Keratinocyte (primary cell): ENCODE measurements around the gene ST6GALNAC6. TPM values are rescaled to one million over a fixed set of nuclear protein-coding genes. Genes with fewer than 3 reads are reported as not detected.

Experiments used
- DNase-seq: peaks from one replicate; pipeline ENCODE4 v3.0.0-alpha.2; 2011; ENCODE audit warnings: low read depth, missing footprints, low spot score
- FAIRE-seq: peaks from 2 replicates; lab custom pipeline; 2011; peaks lifted over from hg19 to GRCh38; lab: Jason Lieb, UNC
- H2AFZ ChIP-seq: 2 replicates; pipeline ENCODE4 v1.6.0; 2012; ENCODE audit warnings: low read length, control low read depth, inconsistent platforms; ENCODE audit not compliant: control insufficient read depth
- H3K27ac ChIP-seq: 2 replicates; pipeline ENCODE4 v1.5.1; 2011; ENCODE audit warnings: low read length; ENCODE audit not compliant: control insufficient read depth, insufficient read depth
- H3K27me3 ChIP-seq: 3 replicates; pipeline ENCODE4 v1.6.0; 2011; ENCODE audit warnings: low read length; ENCODE audit not compliant: control insufficient read depth, insufficient read depth; ENCODE audit errors: extremely low read depth
- H3K36me3 ChIP-seq, 2 experiments: 2 replicates in 1 of 2; 3 replicates in 1 of 2; pipeline ENCODE4 v1.5.1; 2011; ENCODE audit warnings: low read length in 2 of 2, mild to moderate bottlenecking in 1 of 2; ENCODE audit not compliant: control insufficient read depth in 2 of 2, insufficient read depth in 2 of 2; ENCODE audit errors: extremely low read depth in 1 of 2
- H3K4me1 ChIP-seq: 3 replicates; pipeline ENCODE4 v1.5.1; 2011; ENCODE audit warnings: low read length; ENCODE audit not compliant: control insufficient read depth, insufficient read depth; ENCODE audit errors: extremely low read depth
- H3K4me2 ChIP-seq: 3 replicates; pipeline ENCODE4 v1.6.0; 2011; ENCODE audit warnings: low read depth, low read length; ENCODE audit not compliant: control insufficient read depth, insufficient read depth; ENCODE audit errors: extremely low read depth
- H3K4me3 ChIP-seq, 3 experiments: fragments of 200-600 bp in 1 of 3; sonication (generic) in 1 of 3; 2 replicates in 2 of 3; 3 replicates in 1 of 3; pipeline ENCODE4 v1.5.1; 2011 to 2016; ENCODE audit warnings: low read length in 3 of 3, mild to moderate bottlenecking in 3 of 3, control low read depth in 2 of 3, inconsistent platforms in 1 of 3, low read depth in 1 of 3, mixed read lengths in 1 of 3, mixed run types in 1 of 3, moderate library complexity in 1 of 3; ENCODE audit not compliant: control insufficient read depth in 2 of 3, insufficient read depth in 2 of 3; ENCODE audit errors: extremely low read depth in 1 of 3
- H3K79me2 ChIP-seq: 2 replicates; pipeline ENCODE4 v1.6.0; 2012; ENCODE audit warnings: low read length; ENCODE audit not compliant: control insufficient read depth, insufficient read depth
- H3K9ac ChIP-seq: 3 replicates; pipeline ENCODE4 v1.6.0; 2011; ENCODE audit warnings: low read length; ENCODE audit not compliant: control insufficient read depth, insufficient read depth; ENCODE audit errors: extremely low read depth
- H3K9me1 ChIP-seq: 3 replicates; pipeline ENCODE4 v1.6.0; 2011; ENCODE audit warnings: low read length; ENCODE audit not compliant: control insufficient read depth, insufficient read depth; ENCODE audit errors: extremely low read depth
- H3K9me3 ChIP-seq: 2 replicates; pipeline ENCODE4 v1.5.1; 2012; ENCODE audit warnings: low read depth, low read length; ENCODE audit not compliant: control insufficient read depth
- H4K20me1 ChIP-seq: 3 replicates; pipeline ENCODE4 v1.6.0; 2011; ENCODE audit warnings: low read length; ENCODE audit not compliant: control insufficient read depth, insufficient read depth; ENCODE audit errors: extremely low read depth
- CTCF ChIP-seq, 3 experiments: IDR thresholded peaks in 1 of 3; conservative IDR thresholded peaks in 1 of 3; optimal IDR thresholded peaks in 1 of 3; 2 replicates in 2 of 3; 3 replicates in 1 of 3; pipeline versions ENCODE3 to v1.5.1; 2011; ENCODE audit warnings: low read length in 3 of 3, mild to moderate bottlenecking in 3 of 3, moderate library complexity in 2 of 3, control low read depth in 1 of 3, inconsistent platforms in 1 of 3; ENCODE audit not compliant: insufficient read depth in 2 of 3; ENCODE audit errors: extremely low read depth in 1 of 3
- EZH2 ChIP-seq: IDR thresholded peaks from one replicate; pipeline ENCODE4 v1.6.1; 2012; ENCODE audit warnings: inconsistent platforms, mild to moderate bottlenecking, low read length, moderate library complexity
- dilution Hi-C: fragments of 300-500 bp; cut with MboI; formaldehyde crosslinking; loops from one replicate; pipeline ENCODE4 v1.7.0; 2020; ENCODE audit warnings: low sequenced_read_pairs; ENCODE audit not compliant: extremely low pct_ligation_motif_present
- polyA plus RNA-seq, 5 experiments: library from polyadenylated mRNA; depleted of rRNA in 3 of 5; stranded (reverse) in 3 of 5; stranded (forward) in 1 of 5; unstranded in 1 of 5; fragments of >200 nt; gene quantifications; 1 replicate in 1 of 5; 2 replicates in 3 of 5; 3 replicates in 1 of 5; pipeline versions ENCODE4 v1.2.1 to v1.2.3, GENCODE V29; 2011 to 2012; ENCODE audit warnings: missing spikeins in 2 of 5, low read depth in 1 of 5, low replicate concordance in 1 of 5

ST6GALNAC6 gene
- polyA plus RNA-seq, 1 donor (not counting 4 experiments of a cell fraction or from before 2014, with no cell fraction given): 21.1 TPM

- TF ChIP-seq CTCF (optimal IDR thresholded peaks at IDR 0.05 in 1 of 3, IDR thresholded peaks at IDR 0.05 in 1 of 3, conservative IDR thresholded peaks at IDR 0.05 in 1 of 3; ENCODE audit: extremely low read depth in 1 of 3, insufficient read depth in 2 of 3, low read length in 3 of 3): no peak
- TF ChIP-seq EZH2: no peak
- H3K36me3 ChIP-seq: no peaks in the 10 kb centered on the region
- FAIRE-seq: no peak
- no peaks in the 10 kb centered on the region for H3K9me3 ChIP-seq
- peaks cover 33% of the 10 kb centered on the region for H3K4me1 ChIP-seq
- H3K79me2 ChIP-seq: no peaks in the 10 kb centered on the region
- peak overlapping the region; percentile 77 for H3K4me2 ChIP-seq
- H3K9ac ChIP-seq: no peak overlapping the region
- dilution Hi-C loops: loop anchor here (25.0 kb wide), 1 partner anchor 134 kb away; the partner anchor contains the start of genes NAIF1 and SLC25A25
- H2AFZ ChIP-seq: peak overlapping the region; percentile 35
- H3K27me3 ChIP-seq: no peaks in the 10 kb centered on the region
- H3K9me1 ChIP-seq: no peaks in the 10 kb centered on the region
- no peak overlapping the region for H3K27ac ChIP-seq
- peak overlapping the region in 2 of 3 experiments; percentile 14 to 26 for H3K4me3 ChIP-seq
- no peaks in the 10 kb centered on the region for H4K20me1 ChIP-seq
- DNase-seq: no peak
These were observed 28.7 kb upstream of the ST6GALNAC6 start for GRCh38 chr9:127927988-127928675.

DNA sequence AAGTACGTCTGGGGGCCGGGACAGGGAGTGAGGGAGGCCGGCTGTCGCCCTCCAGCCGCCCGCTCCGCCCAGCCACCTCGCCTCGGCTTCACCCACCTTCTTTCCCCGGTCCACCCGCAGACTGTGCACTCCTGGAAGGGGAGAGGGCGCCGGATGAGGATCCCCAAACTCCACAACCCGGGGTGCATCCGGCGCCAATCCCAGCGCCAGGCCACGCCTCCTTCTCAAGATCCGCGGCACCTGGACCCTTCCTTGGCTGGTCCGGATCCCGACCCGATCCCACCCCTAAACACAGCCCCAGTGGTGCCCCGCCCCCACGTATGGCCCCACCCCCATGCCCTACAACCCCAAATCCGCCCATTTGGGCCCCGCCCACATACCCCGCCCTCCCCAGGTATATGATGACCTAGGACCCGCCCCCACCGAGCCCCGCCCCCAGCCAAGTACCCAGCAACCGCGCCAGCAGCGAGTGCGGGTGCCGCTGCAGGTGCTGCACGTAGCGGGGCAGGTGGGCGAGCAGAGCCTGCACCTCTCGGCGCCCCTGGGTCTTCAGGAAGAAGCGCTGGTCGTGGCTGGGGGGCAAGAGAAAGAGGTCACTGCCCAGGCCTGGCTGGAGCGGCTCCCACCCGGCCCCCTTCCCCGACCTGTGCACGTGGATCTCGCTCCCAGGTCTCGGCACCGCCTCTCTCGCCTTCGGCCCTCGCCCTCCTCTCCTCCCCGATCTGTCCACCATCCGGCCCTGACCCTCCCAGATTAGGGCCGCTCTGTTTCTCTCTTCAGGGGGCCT is 28.0 kb upstream of the ST6GALNAC6 start:
- no peaks in the 10 kb centered on the region for H3K79me2 ChIP-seq
- H3K9me1 ChIP-seq: no peaks in the 10 kb centered on the region
- no peaks in the 10 kb centered on the region for H4K20me1 ChIP-seq
- dilution Hi-C loops: loop anchor here (25.0 kb wide), 1 partner anchor 135 kb away; the partner anchor contains the start of genes NAIF1 and SLC25A25
- peak overlapping the region; percentile 23 for H3K27ac ChIP-seq
- TF ChIP-seq CTCF (optimal IDR thresholded peaks at IDR 0.05 in 1 of 3, IDR thresholded peaks at IDR 0.05 in 1 of 3, conservative IDR thresholded peaks at IDR 0.05 in 1 of 3; ENCODE audit: extremely low read depth in 1 of 3, insufficient read depth in 2 of 3, low read length in 3 of 3) (no peak), EZH2 (no peak)
- H2AFZ ChIP-seq: peak overlapping the region; percentile 35
- peak overlapping the region; percentile 64 for H3K9ac ChIP-seq
- no peaks in the 10 kb centered on the region for H3K27me3 ChIP-seq
- DNase-seq (peak; percentile 52), FAIRE-seq (no peak)
- no peaks in the 10 kb centered on the region for H3K9me3 ChIP-seq
- H3K4me1 ChIP-seq: peaks cover 33% of the 10 kb centered on the region
- peak overlapping the region; percentile 48 to 66 (median 59) for H3K4me3 ChIP-seq
- H3K36me3 ChIP-seq: no peaks in the 10 kb centered on the region
- H3K4me2 ChIP-seq: peak overlapping the region; percentile 77
